Measurements from ENCODE around the gene ATP8A1. TPM values are rescaled to one million over a fixed set of nuclear protein-coding genes. Genes with fewer than 3 reads are reported as not detected.

The ATP8A1 gene
- total and polyA plus RNA-seq, 2 of the 4 experiments (the other 2 are of a cell fraction) = 0.12 to 0.36 TPM

DNA sequence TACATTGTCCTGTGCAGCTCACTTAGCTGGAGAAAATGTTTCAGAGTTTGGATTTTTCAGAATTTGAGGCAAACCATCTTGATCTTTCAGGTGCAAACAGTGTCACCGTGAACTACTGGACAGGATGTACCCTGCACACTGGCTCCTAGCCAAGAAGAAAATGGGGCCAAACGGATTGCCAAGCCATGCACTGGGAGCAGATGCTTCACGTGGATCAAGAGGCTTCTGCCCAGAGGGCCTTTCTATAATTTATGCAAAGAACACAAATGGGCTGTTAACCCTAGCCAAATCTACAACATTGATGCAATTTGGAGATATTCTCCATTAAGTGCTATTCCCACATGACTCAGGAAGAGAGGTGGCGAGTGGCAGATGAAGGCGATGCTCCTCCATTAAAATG lies 46.9 kb upstream of the ATP8A1 start:
- 33% methylated on average over 2 of the region's 5 CpGs; no CpG with 5 or more reads in 1 of the 2 experiments for WGBS, 2 experiments (ENCODE audit: extremely low coverage in 2 of 2, insufficient read length in 1 of 2)
- intact Hi-C loops (cut with micrococcal nuclease) (no loop called here), dilution Hi-C loops (cut with HindIII; ENCODE audit: low sequenced_read_pairs, unreplicated experiment) (no loop called here), in situ Hi-C loops (cut with MboI; ENCODE audit: low sequenced_read_pairs) (no loop called here)
- no peak overlapping the region for H3K14ac ChIP-seq (replicated peaks; ENCODE audit: low read depth, low read length)
- no peaks in the 10 kb centered on the region for H3K27me3 ChIP-seq (ENCODE audit: control insufficient read depth, insufficient read depth, low read length)
- no peak overlapping the region for H3K4me2 ChIP-seq (ENCODE audit: low read depth, low read length)
- ATAC-seq (ENCODE audit: low read depth) (no peak), DNase-seq (no peak)
- POLR2A ChIA-PET (ENCODE audit: unreplicated experiment) = no interaction called here
- no peak overlapping the region for H2BK120ac ChIP-seq (ENCODE audit: low read depth, low read length)
- no peak overlapping the region for H4K8ac ChIP-seq (ENCODE audit: low read depth in 2 of 2, low read length in 2 of 2)
- H3K9ac ChIP-seq (ENCODE audit: low read depth, low read length) = no peak overlapping the region
- H2AK9ac ChIP-seq (replicated peaks; ENCODE audit: low read depth, low read length, poor library complexity) = no peak overlapping the region
- H2AK5ac ChIP-seq (ENCODE audit: low read depth, low read length) = no peak overlapping the region
- no peak overlapping the region for H3K56ac ChIP-seq (ENCODE audit: extremely low read depth, insufficient read depth, low read length)
- no peaks in the 10 kb centered on the region for H3K9me3 ChIP-seq (ENCODE audit: control insufficient read depth, insufficient read depth, low read length)
- no peak overlapping the region for H2BK15ac ChIP-seq (ENCODE audit: low read depth, low read length)
- no peak overlapping the region for H3K4ac ChIP-seq (ENCODE audit: low read depth, low read length)
- no peak overlapping the region for H3K23ac ChIP-seq (ENCODE audit: low read depth, low read length)
- no peak overlapping the region for H3K18ac ChIP-seq (ENCODE audit: low read depth, low read length)
- no peak overlapping the region for H3K4me3 ChIP-seq (ENCODE audit: insufficient read depth, low read depth, low read length)
- H4K5ac ChIP-seq (ENCODE audit: low read depth, low read length) = no peak overlapping the region
- no peaks in the 10 kb centered on the region for H3K4me1 ChIP-seq (ENCODE audit: control insufficient read depth, insufficient read depth, low read length)
- H3K9me1 ChIP-seq (ENCODE audit: insufficient read depth, low read length) = no peaks in the 10 kb centered on the region
- TF ChIP-seq RAD21 (IDR thresholded peaks at IDR 0.05; ENCODE audit: low read length) (no peak), SMC3 (IDR thresholded peaks at IDR 0.05; ENCODE audit: low read depth, low read length) (no peak), MAFK (IDR thresholded peaks at IDR 0.05; ENCODE audit: low read depth, low read length) (no peak), CEBPB (IDR thresholded peaks at IDR 0.05; ENCODE audit: low read depth, low read length) (no peak), RCOR1 (IDR thresholded peaks at IDR 0.05; ENCODE audit: insufficient replicate concordance, low read length) (no peak)
- TF ChIP-seq, protein P1, sequence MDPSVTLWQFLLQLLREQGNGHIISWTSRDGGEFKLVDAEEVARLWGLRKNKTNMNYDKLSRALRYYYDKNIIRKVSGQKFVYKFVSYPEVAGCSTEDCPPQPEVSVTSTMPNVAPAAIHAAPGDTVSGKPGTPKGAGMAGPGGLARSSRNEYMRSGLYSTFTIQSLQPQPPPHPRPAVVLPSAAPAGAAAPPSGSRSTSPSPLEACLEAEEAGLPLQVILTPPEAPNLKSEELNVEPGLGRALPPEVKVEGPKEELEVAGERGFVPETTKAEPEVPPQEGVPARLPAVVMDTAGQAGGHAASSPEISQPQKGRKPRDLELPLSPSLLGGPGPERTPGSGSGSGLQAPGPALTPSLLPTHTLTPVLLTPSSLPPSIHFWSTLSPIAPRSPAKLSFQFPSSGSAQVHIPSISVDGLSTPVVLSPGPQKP (IDR thresholded peaks at IDR 0.05; ENCODE audit: borderline replicate concordance, low read depth, low read length) = no peak
- TF ChIP-seq, protein P2, sequence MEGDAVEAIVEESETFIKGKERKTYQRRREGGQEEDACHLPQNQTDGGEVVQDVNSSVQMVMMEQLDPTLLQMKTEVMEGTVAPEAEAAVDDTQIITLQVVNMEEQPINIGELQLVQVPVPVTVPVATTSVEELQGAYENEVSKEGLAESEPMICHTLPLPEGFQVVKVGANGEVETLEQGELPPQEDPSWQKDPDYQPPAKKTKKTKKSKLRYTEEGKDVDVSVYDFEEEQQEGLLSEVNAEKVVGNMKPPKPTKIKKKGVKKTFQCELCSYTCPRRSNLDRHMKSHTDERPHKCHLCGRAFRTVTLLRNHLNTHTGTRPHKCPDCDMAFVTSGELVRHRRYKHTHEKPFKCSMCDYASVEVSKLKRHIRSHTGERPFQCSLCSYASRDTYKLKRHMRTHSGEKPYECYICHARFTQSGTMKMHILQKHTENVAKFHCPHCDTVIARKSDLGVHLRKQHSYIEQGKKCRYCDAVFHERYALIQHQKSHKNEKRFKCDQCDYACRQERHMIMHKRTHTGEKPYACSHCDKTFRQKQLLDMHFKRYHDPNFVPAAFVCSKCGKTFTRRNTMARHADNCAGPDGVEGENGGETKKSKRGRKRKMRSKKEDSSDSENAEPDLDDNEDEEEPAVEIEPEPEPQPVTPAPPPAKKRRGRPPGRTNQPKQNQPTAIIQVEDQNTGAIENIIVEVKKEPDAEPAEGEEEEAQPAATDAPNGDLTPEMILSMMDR (conservative IDR thresholded peaks at IDR 0.05; ENCODE audit: low read depth, low read length) = no peak
- H4K91ac ChIP-seq (ENCODE audit: insufficient read depth, low read depth, low read length) = no peak overlapping the region
- H4K20me1 ChIP-seq (ENCODE audit: insufficient read depth, low read length) = no peaks in the 10 kb centered on the region
- H3K79me1 ChIP-seq (ENCODE audit: low read depth in 1 of 2, low read length in 2 of 2) = no peaks in the 10 kb centered on the region
- no peak overlapping the region for H2BK5ac ChIP-seq (ENCODE audit: low read depth, low read length, poor library complexity, severe bottlenecking)
- H3K36me3 ChIP-seq (ENCODE audit: control insufficient read depth, insufficient read depth, low read length) = no peaks in the 10 kb centered on the region
- no TSS peak for BruUV-seq (replicated peaks)
- no peak overlapping the region for H2BK20ac ChIP-seq (ENCODE audit: low read depth, low read length)
- H2AFZ ChIP-seq (replicated peaks; ENCODE audit: low read length, poor library complexity) = no peak overlapping the region
- H3K27ac ChIP-seq (ENCODE audit: insufficient read depth, low read length) = no peak overlapping the region
- CTCF ChIA-PET = interaction anchor here (0.9 kb wide), 1 partner anchor 17 kb away, joined by 4 read pairs; no protein-coding TSS in a partner anchor

Data from IMR-90 (cell line).